Stimulated activated CD4-positive, alpha-beta T cell treated with anti-CD3 and anti-CD28 coated beads, TNF-alpha, amount 100 ng/mL, for 48 hours (primary cell): Measurements from ENCODE around the gene PRDX4.
"Not testable (repeated sequence)": the region's sequence is repeated elsewhere in the genome, so short reads cannot be mapped to it uniquely, and the experiment has no call there.

Experiments
- DNase-seq, 3 donors: peaks; one replicate each; pipeline ENCODE4 v3.0.0-alpha.2; 2020; ENCODE audit warnings: low read depth in 3 of 3

Gene PRDX4

DNA sequence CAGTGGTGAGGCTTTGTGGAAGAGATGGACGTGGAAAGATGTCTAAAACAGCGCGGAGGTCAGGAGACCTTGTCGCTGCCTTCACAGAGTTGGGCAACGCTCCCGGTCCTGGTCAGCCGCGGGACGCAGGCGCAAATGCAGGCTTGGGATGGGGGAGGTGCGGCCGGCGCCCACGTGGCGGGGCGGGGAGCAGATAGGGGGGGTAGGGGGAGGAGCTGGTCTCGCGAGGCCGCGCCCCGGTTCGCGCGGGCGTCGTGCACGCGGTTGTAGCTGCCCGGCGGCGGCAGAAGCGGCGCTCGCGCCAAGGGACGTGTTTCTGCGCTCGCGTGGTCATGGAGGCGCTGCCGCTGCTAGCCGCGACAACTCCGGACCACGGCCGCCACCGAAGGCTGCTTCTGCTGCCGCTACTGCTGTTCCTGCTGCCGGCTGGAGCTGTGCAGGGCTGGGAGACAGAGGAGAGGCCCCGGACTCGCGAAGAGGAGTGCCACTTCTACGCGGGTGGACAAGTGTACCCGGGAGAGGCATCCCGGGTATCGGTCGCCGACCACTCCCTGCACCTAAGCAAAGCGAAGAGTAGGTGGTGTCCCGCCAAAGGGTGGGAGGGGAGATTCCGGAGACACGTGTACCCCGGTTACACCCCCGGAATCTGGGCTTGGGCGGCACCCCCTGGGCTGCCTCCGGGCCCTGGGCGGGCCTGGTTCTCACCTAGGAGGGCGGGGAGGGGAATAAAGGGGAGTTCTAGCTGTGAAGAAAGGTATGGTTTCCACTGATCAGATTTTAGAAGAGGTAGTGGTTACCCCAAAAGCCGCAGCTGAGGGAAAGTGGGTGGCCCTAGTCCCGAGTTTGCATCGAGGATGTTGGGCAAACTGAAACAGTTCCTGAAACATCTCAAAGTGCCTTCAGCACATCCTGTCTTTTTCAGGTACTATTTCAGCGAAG lies at the start of gene PRDX4:
TSS of gene PRDX4 (plus strand) at position 255 of the 939 bp plus-strand sequence. CDS start at position 333, 78 bp downstream.
- peak; percentile 58 to 72 (median 63) for DNase-seq

DNA sequence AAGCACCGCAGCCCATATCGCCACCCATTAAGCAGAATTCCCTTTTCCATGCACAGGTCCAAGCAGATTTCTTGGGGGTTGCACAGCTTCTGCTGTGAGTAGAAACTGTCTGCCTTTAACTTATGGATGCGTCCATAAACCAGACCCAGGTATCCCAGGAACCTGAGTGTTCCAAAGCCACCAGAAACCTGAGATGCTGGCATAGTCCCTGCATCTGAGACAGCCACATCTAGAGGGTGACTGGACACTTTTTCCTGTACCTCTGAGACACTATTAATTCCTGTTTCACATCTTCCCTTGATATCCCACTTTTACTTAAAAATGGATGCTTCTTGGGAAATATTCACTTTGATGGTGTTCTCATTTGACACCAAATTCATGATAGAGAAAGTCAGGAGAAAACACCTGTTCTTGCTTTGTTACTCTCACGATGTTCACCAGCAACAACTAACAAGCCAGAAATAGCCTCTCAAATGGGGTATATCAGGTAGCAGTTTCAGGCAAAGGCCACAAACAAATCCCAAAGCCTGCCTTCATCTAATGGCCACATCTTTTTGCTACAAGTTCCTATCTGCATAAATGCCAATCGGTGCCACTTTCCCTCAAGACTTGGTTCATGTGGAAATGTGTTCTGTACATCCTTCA lies 45.5 kb upstream of the PRDX4 start:
- DNase-seq, result no peak

DNA sequence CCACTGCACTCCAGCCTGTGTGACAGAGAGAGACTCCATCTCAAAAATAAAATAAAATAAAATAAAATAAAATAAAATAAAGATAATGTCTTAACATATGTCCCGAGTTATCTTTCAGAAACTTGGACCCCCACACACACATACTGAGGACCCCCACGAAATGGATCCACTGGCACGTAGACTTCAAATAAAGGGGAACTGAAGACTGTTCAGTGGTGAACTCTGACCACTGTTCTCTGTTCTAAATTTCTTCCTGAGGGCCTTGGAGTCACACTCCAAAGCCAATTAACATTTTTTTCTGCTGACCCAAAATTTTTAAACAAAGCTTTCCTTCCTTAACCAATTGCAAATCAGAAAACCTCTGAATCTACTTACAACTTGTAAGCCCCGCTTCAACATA lies 43.5 kb upstream of the PRDX4 start:
- DNase-seq, result no peak

DNA sequence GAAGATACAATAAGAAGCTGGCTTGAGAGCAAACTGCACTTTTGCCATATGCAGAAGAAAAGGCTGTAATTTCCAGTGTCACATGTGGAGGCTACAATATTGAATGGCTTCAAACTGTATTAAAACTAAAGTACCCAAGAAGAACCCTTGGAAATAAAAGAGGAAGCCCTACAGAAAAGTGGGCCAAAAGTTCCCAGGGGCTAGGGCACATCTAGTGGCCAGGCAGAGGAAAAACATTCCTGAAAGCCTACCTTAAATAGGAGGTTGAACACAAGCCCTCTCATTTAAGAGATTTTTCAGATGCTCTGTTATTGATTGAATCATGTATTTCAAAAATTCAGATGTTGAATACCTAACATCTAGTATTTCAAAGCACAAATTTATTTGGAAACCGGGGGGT lies 40.6 kb upstream of the PRDX4 start:
- DNase-seq, result no peak

DNA sequence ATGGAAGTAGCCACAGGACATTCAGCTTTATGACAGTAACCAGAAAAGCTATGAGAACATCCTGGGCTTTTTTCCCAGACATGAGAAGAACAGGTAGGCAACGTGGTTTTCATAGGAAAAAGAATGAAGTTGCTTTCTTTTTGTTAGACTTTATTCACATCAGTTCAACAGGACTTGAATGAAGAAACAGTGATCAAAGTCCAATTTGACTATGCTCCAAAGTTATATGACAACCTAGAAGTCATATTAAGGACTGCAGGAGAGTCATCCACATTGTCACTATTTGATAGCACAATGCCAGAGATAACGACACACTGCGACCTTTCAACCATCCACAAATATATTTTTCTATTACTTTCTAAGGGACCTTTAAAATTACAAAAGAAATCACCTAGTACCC lies 39.2 kb upstream of the PRDX4 start:
- no peak for DNase-seq

DNA sequence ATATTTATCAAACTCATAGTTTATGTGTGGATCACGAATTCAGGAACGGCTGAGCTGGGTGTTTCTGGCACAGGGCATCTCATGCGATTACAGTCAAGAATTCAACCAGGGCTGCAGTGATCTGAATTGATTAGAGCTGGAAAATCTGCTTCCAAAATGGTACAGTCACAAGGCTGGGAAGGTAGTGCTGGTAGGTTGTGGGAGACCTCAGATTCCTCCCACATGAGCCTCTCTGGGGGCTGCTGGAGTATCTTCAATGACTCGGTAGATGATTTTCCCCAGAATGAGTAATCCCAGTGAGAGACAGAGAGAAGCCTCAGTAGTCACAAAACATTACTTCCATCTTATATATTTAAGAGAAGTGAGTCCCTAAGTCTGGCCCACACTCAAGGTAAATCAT lies 36.2 kb upstream of the PRDX4 start:
- DNase-seq, result no peak

DNA sequence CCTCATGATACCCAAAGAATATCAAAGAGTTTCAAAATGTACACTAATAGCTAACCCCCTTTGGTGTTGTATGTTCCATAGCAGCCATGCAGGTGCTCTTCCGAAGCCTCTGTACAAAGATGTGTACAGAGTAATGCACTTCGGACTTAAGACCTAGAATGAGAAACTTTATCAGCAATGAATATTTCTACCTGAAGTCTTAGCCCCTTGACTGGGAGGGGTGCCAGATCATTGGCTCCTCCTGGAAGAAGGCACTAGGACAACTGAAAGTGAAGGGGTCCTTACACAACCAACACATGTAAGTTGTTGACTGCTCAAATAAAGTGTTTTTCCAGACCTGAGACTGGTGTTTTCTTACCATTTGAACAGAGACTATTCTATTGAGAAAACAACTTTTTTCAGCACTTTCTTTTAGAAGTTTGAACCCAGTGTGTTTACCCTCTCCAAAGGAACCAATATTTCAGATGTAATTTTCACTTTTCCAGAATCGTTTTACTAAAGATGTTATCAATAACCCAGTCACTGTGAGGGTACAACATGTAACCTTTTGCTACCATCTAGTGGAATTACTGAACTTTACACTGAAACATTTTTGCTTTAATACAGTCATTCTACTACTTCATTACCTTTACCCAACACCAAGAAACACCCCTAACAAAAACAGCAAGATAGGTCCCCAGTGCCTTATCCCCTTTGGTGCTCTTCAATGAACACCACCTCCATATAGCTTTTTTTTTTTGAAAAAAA lies 33.3 kb upstream of the PRDX4 start:
- no peak for DNase-seq

DNA sequence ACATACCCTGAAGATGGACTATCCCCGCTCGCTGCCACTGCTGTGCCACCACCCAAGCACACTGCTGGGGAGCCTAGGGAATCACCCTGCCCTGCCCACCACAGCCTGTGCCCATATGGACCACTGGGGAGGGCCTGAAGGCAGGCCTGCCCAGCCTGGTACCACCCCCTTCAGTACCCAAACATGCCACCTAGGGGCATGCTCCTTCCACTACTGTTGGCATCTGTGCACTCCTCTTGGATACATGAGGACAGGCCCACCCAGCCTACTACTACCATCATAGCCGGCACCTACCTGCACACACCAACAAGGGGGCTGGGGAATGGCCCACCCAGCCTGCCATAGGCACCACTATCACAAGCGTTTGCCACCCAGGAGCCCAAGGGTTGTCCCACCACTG lies 30.1 kb upstream of the PRDX4 start:
- DNase-seq, result peak in 1 of 3 donors; percentile 47

DNA sequence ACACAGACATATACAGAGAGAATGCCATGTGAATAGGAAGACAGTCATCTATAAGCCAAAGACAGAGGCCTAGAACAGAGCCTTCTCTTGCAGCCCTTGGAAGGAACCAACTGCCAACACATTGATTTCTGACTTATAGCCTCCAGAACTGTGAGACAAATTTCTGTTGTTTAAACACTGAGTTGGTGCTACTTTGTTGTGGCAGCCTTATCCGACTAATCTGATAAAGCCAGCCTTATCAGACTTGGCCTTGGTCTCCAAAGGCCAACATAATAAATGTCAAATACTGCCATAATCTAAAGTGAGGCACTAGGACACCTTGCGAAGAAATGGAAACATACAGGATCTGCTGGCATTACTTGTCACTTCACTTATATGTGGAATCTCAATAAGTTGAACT lies 24.3 kb upstream of the PRDX4 start:
- no peak for DNase-seq

DNA sequence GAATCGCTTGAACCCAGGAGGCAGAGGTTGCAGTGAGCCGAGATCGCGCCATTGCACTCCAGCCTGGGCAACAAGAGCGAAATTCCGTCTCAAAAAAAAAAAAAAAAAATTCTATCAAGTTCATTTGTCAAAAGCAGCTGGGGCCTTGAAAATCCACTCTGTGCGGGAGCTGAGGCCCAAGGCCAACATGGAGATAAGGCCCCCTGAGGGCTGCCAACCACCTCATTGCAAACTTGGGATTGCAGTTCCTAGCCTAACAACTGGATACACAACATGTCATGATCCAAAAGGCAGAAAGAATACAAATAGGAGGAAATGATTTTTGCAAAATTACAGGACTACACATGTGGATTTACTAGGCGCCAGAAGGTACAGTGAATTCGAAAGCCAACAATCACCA lies 22.5 kb upstream of the PRDX4 start:
- DNase-seq, result no peak

DNA sequence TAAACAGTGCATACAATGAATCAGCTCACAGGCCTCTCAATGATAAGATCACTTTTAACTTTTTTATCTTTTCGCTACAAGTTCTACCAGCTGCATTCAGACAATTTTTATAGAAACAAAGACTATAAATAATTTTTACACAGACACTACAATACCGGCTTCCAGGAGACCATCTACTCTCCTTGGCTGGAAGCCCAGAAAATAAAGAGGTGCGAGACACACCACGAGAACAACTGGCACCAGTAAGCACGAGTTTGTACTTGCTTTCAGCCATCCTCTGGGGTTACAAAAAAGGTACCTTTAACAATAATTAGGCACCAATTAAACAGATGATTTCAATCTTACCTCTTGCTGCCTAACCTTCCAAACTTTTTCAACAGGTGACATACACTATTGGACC lies 11.2 kb upstream of the PRDX4 start:
- no peak for DNase-seq

DNA sequence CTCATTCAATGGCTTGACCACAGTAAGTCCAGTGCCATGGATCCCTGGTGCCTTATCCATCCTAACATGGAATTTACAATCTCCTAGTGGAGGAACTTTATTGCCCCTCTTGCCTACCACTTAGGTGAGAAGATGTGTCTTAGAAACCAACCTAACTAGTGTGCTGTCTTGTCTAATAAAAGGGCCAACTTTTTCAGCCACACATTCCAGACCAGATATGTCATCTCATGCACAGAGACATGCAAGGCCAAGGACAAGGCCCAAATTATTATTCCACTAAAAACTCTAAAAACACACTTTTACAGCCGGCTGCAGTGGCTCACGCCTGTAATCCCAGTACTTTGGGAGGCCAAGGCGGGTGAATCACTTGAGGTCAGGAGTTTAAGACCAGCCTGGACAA lies 10.6 kb upstream of the PRDX4 start:
- DNase-seq, result no peak

DNA sequence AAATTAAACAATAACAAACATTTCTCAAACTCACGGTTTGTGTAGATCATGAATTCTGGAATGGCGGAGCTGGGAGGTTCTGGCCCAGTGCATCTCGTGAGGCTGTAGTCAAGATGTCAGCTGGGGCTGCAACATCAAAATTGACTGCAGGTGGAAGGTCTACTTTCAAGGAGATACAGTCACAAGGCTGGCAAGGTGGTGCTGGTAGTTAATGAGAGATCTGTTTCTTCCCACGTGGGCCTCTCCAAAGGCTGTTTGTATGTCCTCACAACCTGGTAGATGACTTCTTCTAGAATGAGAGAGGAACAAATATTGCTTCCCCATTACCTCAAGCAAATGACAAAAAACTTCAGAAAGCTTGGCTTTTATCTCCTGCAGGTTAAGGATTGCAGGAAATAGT lies 8.0 kb upstream of the PRDX4 start:
- no peak for DNase-seq

DNA sequence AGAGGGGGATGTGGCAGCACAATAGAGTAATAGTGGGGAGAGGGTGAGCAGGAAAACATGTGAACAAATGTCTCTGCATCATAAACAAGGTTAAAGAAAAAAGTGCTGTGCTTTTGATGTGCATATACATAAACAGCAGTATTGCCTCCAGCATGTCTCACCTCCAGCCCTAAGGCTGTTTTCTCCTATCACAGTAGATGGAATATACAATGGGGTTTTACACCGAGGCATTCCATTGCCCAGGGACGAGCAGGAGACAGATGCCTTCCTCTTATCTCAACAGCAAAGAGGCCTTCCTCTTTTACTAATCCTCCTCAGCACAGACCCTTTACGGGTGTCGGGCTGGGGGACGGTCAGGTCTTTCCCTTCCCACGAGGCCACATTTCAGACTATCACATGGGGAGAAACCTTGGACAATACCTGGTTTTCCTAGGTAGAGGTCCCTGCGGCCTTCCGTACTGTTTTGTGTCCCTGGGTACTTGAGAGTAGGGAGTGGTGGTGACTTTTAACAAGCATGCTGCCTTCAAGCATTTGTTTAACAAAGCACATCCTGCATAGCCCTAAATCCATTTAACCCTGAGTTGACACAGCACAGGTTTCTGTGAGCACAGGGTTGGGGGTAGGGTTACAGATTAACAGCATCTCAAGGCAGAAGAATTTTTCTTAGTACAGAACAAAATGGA lies 7.1 kb upstream of the PRDX4 start:
- DNase-seq, result not testable (repeated sequence)

DNA sequence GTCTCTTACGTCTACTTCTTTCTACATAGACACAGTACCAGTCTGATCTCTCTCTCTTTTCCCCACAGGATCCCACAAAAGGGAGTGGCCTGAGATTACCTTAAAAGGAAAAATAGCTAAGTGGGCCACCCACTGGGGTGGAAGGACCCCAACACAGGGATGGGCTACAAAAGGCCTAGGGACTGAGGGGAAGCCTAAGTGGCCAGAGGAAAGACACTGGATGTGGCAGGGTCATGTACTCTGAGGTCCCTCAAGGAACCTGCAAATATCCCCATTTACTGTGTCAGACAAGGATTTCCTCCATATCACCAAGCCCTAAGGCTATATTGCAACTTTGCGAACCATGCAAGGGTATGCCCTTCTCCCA lies 6.5 kb upstream of the PRDX4 start:
- DNase-seq, result no peak

DNA sequence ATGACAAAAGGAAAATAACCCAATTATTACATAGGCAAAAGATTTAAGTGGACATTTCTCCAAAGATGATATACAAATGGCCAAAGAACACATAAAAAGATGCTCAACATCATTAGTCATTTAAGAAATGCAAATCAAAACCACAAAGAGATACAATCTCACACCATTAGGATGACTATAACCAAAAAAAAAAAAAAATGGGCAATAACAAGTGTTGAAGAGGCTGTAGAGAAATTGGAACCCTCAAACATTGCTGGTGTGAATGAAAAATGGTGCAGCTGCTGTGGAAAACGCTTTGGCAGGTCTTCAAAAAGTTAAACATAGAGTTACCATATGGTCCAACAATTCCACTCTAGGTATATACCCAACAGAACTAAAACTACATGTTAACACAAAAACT lies 5.6 kb upstream of the PRDX4 start:
- no peak for DNase-seq

DNA sequence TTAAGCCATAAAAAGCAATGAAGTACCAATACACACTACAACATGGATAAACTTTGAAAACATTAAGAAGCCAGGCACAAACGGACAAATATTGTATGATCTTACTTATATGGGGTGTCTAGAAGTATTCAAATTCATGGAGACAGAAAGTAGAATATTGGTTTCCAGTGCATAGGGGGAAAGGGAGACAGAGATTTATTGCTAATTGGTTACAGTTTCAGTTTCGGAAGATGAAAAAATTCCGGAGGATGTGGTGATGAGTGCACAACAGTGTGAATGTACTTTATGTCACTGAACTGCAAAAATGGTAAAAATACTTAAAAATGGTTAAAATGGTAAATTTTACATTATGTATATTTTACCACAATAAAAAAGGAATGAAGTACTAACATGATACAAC lies 5.1 kb upstream of the PRDX4 start:
- DNase-seq, result no peak

DNA sequence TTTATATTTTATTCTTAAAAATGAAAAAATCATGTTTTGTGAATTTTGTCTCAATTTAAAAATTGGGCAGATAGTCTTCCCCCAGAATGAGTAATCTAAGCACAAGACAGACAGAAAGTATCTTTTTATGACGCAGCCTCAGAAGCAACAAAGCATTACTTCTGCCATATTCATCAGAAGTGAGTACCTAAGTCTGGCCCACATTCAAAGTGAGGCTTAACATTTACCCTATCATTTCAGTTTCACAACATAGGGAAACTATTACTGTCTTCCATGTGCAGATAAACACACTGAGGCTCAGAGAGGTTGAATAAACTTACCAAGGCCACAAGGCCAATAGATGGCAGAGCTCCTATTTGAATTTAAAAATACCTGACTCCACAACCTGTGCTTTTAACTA lies 4.4 kb upstream of the PRDX4 start:
- DNase-seq, result no peak

DNA sequence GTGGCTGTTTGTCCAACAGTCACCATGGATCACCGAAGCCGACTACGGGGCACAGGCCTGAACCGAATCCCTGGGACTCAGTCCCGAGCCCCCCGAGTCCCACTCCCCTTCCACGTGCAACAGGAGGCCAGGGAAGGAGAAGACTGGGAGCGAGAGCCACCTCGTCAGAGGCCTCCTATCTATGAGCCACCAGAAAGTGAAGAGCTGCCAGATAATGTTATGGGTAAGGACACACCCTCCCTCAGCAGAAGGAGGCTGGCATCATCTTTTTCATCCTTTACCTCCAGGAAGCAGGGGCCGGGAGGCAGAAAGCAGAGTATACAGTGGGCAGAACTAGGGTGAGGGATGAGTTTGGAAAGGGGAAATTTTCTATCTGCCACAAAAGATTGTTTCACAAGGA lies 2.8 kb upstream of the PRDX4 start:
- DNase-seq, result no peak

DNA sequence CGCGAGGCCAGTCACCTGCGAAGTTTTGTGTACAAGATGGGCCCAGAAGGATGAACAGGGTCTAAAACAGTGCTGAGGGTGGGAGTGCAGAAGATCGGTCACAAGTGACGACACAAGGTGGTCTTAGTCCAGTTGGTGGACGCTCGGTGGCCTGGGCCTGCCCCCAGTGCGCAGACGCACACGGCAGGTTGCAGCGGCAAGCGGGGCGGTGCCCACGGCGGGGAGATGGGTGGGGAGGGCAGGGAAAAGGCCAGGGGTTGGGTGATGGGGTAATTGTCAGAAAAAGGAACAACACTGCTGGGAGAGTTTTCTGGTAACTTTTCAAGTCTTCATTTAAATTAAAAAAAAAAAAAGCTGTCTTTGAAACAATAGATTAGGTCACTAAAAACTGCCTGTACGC lies 1.0 kb upstream of the PRDX4 start:
- DNase-seq, result no peak

DNA sequence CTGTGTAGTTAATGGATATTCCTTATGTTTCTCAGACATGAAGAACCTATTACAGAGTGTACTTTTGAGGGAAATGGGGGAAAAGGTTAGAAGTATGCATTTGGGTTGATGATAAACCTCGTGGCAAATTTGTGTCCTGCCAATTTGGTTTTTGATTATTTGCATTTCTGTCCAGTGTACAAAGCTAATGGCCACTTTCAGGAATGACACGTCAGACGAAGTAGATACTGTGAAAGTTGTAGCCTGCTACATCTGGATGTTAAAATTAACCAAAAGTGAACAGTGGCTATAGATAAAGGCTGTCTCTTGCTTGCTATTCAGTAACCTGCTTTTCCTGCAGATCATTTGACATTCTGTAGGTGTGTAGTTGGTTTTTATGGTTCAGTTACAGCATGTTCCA lies 1.0 kb downstream of the PRDX4 start:
- DNase-seq, result no peak

DNA sequence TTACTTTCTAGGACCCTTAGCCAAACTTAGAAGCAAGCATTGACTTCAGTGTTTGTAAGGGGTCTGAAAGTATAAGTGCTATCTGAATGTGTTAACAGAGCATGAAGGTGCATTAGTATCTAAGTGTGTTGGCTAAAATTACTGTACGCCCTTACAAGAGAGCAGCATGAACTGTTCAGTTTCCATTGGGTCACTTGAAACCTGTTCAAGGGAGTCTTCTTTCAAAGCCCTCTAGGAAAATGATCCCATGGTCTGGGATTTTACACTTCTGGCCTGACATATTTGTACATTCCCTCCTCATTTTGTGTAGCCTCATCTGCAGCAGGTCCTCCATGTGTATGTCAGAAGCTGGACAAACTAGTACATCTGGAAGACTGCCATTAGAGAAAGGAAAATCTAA lies 3.2 kb downstream of the PRDX4 start:
- DNase-seq, result no peak
